ENCODE data around the gene NEU1.

NEU1 gene

GRCh38 chr6:31896493-31896855, 33.9 kb upstream of the NEU1 start:
- peak overlapping the region; percentile 51 to 52 for H3K9ac ChIP-seq (ENCODE audit: low read depth in 1 of 2, low read length in 2 of 2)
- H3K36me3 ChIP-seq (ENCODE audit: control insufficient read depth in 2 of 2, insufficient read depth in 2 of 2, low read length in 2 of 2), result peaks cover 9 to 22% of the 10 kb centered on the region in 2 donors
- peak overlapping the region in 1 of 2 donors; percentile 43 for H3K27ac ChIP-seq (ENCODE audit: low read depth in 2 of 2, low read length in 2 of 2)
- H3K9me3 ChIP-seq (ENCODE audit: control insufficient read depth in 2 of 2, low read length in 2 of 2), result no peaks in the 10 kb centered on the region
- H3K27me3 ChIP-seq (ENCODE audit: control insufficient read depth in 2 of 2, insufficient read depth in 2 of 2, low read length in 2 of 2), result no peaks in the 10 kb centered on the region
- peak overlapping the region; percentile 57 to 96 for H3K4me3 ChIP-seq (ENCODE audit: low read length in 2 of 2)
- H3K4me1 ChIP-seq (ENCODE audit: control insufficient read depth in 2 of 2, insufficient read depth in 2 of 2, low read length in 2 of 2), result peaks cover 12 to 14% of the 10 kb centered on the region in 2 donors

- Histone ChIP-seq H3K4me3 (ENCODE audit: low read length in 2 of 2) (no peak overlapping the region), H3K36me3 (ENCODE audit: control insufficient read depth in 2 of 2, insufficient read depth in 2 of 2, low read length in 2 of 2) (peaks cover 23 to 41% of the 10 kb centered on the region in 2 donors), H3K27me3 (ENCODE audit: control insufficient read depth in 2 of 2, insufficient read depth in 2 of 2, low read length in 2 of 2) (no peaks in the 10 kb centered on the region), H3K27ac (ENCODE audit: low read depth in 2 of 2, low read length in 2 of 2) (no peak overlapping the region), H3K9me3 (ENCODE audit: control insufficient read depth in 2 of 2, low read length in 2 of 2) (no peaks in the 10 kb centered on the region), H3K4me1 (ENCODE audit: control insufficient read depth in 2 of 2, insufficient read depth in 2 of 2, low read length in 2 of 2) (peaks cover 0 to 5% of the 10 kb centered on the region in 2 donors), H3K9ac (ENCODE audit: low read depth in 1 of 2, low read length in 2 of 2) (no peak overlapping the region)
Measured at GRCh38 chr6:31892821-31893220, 30.2 kb upstream of the NEU1 start.

DNA sequence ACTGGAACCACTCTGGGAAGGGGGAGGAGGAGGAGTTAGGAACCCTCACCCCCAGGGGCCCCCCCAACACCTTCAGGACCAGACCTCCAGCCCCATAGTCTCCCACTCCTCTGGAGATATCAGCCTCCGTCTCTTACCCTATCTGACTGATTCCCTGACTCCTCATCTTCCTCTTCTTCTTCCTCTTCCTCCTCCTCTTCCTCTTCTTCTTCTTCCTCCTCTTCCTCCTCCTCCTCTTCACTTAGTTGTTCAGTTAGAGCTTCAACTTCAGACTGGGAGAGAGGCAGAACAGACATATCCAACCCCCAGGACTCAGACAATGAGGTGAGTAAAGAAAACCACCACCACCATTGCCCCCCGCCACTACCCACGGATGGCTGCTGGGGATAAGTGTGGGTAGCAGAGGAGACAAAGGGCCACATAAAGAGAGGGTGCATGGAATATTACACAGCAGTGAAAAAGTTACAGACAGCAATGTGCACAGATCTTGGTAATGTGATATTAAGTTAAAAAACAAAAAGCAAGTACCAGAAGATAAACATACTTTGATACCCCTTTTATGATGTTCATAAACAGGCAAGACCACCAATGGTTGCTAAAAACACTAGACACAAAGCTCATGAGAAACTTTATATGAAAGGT, 26.8 kb upstream of the NEU1 start:
- no peak overlapping the region for H3K9ac ChIP-seq (ENCODE audit: low read depth in 1 of 2, low read length in 2 of 2)
- H3K36me3 ChIP-seq (ENCODE audit: control insufficient read depth in 2 of 2, insufficient read depth in 2 of 2, low read length in 2 of 2), result peaks cover 39 to 54% of the 10 kb centered on the region in 2 donors
- H3K9me3 ChIP-seq (ENCODE audit: control insufficient read depth in 2 of 2, low read length in 2 of 2), result no peaks in the 10 kb centered on the region
- no peak overlapping the region for H3K27ac ChIP-seq (ENCODE audit: low read depth in 2 of 2, low read length in 2 of 2)
- H3K4me1 ChIP-seq (ENCODE audit: control insufficient read depth in 2 of 2, insufficient read depth in 2 of 2, low read length in 2 of 2), result no peaks in the 10 kb centered on the region
- H3K4me3 ChIP-seq (ENCODE audit: low read length in 2 of 2), result no peak overlapping the region
- no peaks in the 10 kb centered on the region for H3K27me3 ChIP-seq (ENCODE audit: control insufficient read depth in 2 of 2, insufficient read depth in 2 of 2, low read length in 2 of 2)

DNA sequence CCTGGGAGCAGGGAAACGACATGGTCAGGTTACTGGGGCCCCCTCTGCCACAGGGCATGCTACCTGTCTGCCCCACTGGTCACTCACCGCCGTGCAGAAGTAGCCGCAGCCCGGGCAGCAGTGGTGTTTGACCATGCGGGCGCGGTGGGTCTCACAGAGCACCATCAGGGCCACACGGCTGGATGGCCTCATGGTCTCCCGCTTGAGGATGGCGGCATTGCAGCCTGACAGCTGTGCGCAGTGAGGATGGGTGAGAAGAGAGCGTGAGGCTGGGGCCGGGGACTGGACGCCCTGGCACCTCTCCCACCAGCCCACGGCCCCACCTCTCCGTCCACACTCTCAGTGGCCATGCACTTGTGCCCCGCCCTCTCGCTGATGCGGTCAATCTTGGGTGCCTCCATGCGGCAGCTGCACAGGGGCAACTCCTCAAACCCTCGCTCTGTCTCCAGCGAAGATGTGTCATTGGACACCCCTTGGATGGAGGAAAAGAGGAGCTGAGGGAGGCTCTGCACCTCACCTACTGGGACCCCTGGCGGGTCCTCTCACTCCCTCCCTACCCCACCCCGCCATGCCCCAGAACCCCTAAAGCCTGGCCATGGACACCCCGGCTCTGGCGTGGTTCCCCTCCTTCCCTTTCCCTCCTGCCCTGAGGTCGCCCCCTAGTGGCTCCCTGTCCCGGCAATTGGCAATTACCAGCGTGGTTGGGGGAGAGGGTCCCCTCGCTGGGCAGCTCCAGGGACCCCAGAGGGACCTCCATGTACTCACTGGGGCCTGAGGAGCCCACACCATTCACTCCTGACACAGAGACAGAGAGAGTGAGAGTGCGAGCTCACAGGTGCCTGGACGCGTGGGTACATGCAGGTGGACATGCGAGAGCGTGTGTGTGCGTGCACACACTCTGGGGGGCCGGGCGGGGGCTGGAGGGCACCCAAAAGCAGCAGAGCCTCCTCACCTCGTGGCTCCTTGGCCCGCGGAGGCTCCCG, 25.9 kb upstream of the NEU1 start:
- Histone ChIP-seq H3K36me3 (ENCODE audit: control insufficient read depth in 2 of 2, insufficient read depth in 2 of 2, low read length in 2 of 2) (peaks cover 42 to 59% of the 10 kb centered on the region in 2 donors), H3K27me3 (ENCODE audit: control insufficient read depth in 2 of 2, insufficient read depth in 2 of 2, low read length in 2 of 2) (no peaks in the 10 kb centered on the region), H3K4me1 (ENCODE audit: control insufficient read depth in 2 of 2, insufficient read depth in 2 of 2, low read length in 2 of 2) (no peaks in the 10 kb centered on the region), H3K4me3 (ENCODE audit: low read length in 2 of 2) (no peak overlapping the region), H3K9me3 (ENCODE audit: control insufficient read depth in 2 of 2, low read length in 2 of 2) (no peaks in the 10 kb centered on the region), H3K9ac (ENCODE audit: low read depth in 1 of 2, low read length in 2 of 2) (no peak overlapping the region), H3K27ac (ENCODE audit: low read depth in 2 of 2, low read length in 2 of 2) (no peak overlapping the region)

DNA sequence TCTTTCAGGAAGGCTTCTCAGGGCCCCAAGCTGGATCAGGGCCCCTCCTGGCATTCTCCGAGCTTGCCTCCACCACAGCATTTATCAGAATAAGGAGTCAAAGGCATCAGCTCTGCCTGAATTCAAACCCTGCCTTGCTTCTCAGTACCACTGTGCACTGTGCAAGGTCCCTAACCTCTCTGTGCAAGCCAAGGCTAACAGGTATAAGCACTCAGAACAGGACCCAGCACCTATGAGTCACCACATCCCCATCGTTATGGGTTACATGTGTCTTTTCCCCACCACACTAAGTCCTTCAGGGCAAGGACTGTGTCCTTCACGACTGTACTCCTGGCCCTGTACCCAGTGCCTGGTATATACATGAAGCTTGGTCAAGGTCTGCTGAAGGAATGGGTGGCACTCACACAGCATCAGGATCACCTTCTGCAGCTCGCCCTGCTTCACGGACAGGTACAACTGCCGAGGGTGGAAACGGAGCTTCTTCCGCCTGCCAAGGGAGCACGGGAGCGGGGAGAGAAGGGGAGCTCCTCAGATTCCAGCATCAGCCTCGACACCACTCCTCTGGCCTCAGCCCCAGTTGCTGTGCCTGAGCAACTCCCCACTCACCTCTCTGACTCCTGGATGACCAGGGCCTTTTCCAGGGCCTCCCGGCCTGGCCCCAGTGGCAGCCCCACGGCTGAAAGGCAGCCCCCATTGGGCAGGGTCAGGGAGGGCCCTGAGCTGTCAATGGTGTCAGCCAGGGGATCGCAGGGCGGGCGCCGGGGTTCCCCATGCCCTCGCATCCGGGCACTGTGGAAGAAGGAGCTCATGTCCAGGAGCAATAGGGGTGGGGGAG, 24.8 kb upstream of the NEU1 start:
- no peaks in the 10 kb centered on the region for H3K4me1 ChIP-seq (ENCODE audit: control insufficient read depth in 2 of 2, insufficient read depth in 2 of 2, low read length in 2 of 2)
- H3K27ac ChIP-seq (ENCODE audit: low read depth in 2 of 2, low read length in 2 of 2), result no peak overlapping the region
- no peaks in the 10 kb centered on the region for H3K9me3 ChIP-seq (ENCODE audit: control insufficient read depth in 2 of 2, low read length in 2 of 2)
- H3K9ac ChIP-seq (ENCODE audit: low read depth in 1 of 2, low read length in 2 of 2), result no peak overlapping the region
- peaks cover 50 to 61% of the 10 kb centered on the region in 2 donors for H3K36me3 ChIP-seq (ENCODE audit: control insufficient read depth in 2 of 2, insufficient read depth in 2 of 2, low read length in 2 of 2)
- H3K4me3 ChIP-seq (ENCODE audit: low read length in 2 of 2), result no peak overlapping the region
- no peaks in the 10 kb centered on the region for H3K27me3 ChIP-seq (ENCODE audit: control insufficient read depth in 2 of 2, insufficient read depth in 2 of 2, low read length in 2 of 2)

DNA sequence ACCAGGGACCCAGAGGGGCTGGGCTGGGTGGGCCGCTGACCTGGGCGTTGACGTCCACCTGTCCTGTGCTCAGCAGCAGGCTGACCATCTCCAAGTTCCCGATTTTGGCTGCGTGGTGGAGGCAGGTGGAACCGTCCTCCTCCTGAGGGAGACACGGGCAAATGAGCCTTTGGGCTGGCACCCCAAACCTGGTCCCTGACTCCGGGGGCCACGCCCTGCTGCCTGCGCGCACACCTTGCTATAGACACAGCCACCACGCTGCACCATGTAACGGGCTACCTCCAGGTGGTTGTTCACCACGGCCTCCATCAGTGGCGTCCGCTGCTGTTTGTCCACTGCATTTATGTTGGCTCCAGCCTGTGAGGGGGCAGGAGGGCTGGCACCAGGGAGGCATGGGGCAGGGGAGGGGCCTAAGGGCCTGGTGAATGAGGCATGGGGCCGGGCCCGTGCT, 23.9 kb upstream of the NEU1 start:
- H3K27ac ChIP-seq (ENCODE audit: low read depth in 2 of 2, low read length in 2 of 2), result no peak overlapping the region
- H3K36me3 ChIP-seq (ENCODE audit: control insufficient read depth in 2 of 2, insufficient read depth in 2 of 2, low read length in 2 of 2), result peaks cover 49 to 56% of the 10 kb centered on the region in 2 donors
- H3K4me1 ChIP-seq (ENCODE audit: control insufficient read depth in 2 of 2, insufficient read depth in 2 of 2, low read length in 2 of 2), result no peaks in the 10 kb centered on the region
- no peak overlapping the region for H3K9ac ChIP-seq (ENCODE audit: low read depth in 1 of 2, low read length in 2 of 2)
- H3K4me3 ChIP-seq (ENCODE audit: low read length in 2 of 2), result no peak overlapping the region
- no peaks in the 10 kb centered on the region for H3K27me3 ChIP-seq (ENCODE audit: control insufficient read depth in 2 of 2, insufficient read depth in 2 of 2, low read length in 2 of 2)
- H3K9me3 ChIP-seq (ENCODE audit: control insufficient read depth in 2 of 2, low read length in 2 of 2), result no peaks in the 10 kb centered on the region

GRCh38 chr6:31884528-31885035, 22.0 kb upstream of the NEU1 start:
- H3K27ac ChIP-seq (ENCODE audit: low read depth in 2 of 2, low read length in 2 of 2), result no peak overlapping the region
- H3K4me3 ChIP-seq (ENCODE audit: low read length in 2 of 2), result no peak overlapping the region
- no peaks in the 10 kb centered on the region for H3K27me3 ChIP-seq (ENCODE audit: control insufficient read depth in 2 of 2, insufficient read depth in 2 of 2, low read length in 2 of 2)
- no peak overlapping the region for H3K9ac ChIP-seq (ENCODE audit: low read depth in 1 of 2, low read length in 2 of 2)
- H3K4me1 ChIP-seq (ENCODE audit: control insufficient read depth in 2 of 2, insufficient read depth in 2 of 2, low read length in 2 of 2), result peaks cover 2 to 10% of the 10 kb centered on the region in 2 donors
- H3K9me3 ChIP-seq (ENCODE audit: control insufficient read depth in 2 of 2, low read length in 2 of 2), result no peaks in the 10 kb centered on the region
- H3K36me3 ChIP-seq (ENCODE audit: control insufficient read depth in 2 of 2, insufficient read depth in 2 of 2, low read length in 2 of 2), result peaks cover 59 to 69% of the 10 kb centered on the region in 2 donors

DNA sequence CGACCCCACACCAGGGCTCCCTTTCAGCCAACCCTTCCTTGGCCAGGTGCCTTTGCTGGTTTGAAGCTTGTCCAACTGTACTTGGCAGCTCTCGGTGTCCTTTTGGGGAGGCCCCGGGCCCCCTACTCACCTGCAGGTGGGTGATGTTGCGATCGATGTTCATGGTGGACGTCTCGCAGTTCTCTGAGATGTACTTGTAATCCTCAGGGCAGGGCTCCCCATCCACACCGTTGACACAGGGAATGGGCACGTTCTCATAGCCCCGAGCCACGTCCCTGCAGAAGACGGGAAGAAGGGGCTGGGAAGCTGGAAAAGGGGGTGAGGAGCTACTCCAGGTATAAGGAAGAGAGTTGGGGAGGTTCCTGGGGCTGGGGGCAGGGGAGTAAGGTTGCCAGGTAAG, 21.1 kb upstream of the NEU1 start:
- Histone ChIP-seq H3K4me3 (ENCODE audit: low read length in 2 of 2) (no peak overlapping the region), H3K27me3 (ENCODE audit: control insufficient read depth in 2 of 2, insufficient read depth in 2 of 2, low read length in 2 of 2) (no peaks in the 10 kb centered on the region), H3K4me1 (ENCODE audit: control insufficient read depth in 2 of 2, insufficient read depth in 2 of 2, low read length in 2 of 2) (peaks cover 8 to 15% of the 10 kb centered on the region in 2 donors), H3K36me3 (ENCODE audit: control insufficient read depth in 2 of 2, insufficient read depth in 2 of 2, low read length in 2 of 2) (peaks cover 54 to 63% of the 10 kb centered on the region in 2 donors), H3K9me3 (ENCODE audit: control insufficient read depth in 2 of 2, low read length in 2 of 2) (no peaks in the 10 kb centered on the region), H3K27ac (ENCODE audit: low read depth in 2 of 2, low read length in 2 of 2) (no peak overlapping the region), H3K9ac (ENCODE audit: low read depth in 1 of 2, low read length in 2 of 2) (no peak overlapping the region)

DNA sequence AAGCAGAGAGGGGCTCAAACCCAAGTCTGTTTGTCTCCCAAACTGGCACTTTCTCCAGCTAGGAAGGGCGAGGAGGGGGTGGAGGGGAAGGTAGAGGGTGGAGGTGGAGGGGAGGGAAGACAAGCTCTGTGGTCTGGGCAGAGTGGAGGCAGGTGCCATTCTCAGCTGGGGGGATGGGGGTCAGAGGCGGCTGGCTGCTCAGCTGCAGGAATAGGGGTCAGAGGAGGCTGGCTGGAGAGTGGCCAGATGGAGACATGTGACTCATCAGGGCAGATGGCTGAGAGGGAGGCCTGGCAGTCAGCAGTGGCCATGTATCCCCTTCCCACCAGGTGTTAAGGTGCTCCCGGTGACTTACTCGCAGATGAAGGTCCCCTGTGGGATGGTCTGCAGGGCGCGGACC, 19.7 kb upstream of the NEU1 start:
- Histone ChIP-seq H3K4me1 (ENCODE audit: control insufficient read depth in 2 of 2, insufficient read depth in 2 of 2, low read length in 2 of 2) (peaks cover 9 to 15% of the 10 kb centered on the region in 2 donors), H3K4me3 (ENCODE audit: low read length in 2 of 2) (no peak overlapping the region), H3K27ac (ENCODE audit: low read depth in 2 of 2, low read length in 2 of 2) (no peak overlapping the region), H3K27me3 (ENCODE audit: control insufficient read depth in 2 of 2, insufficient read depth in 2 of 2, low read length in 2 of 2) (no peaks in the 10 kb centered on the region), H3K9ac (ENCODE audit: low read depth in 1 of 2, low read length in 2 of 2) (no peak overlapping the region), H3K36me3 (ENCODE audit: control insufficient read depth in 2 of 2, insufficient read depth in 2 of 2, low read length in 2 of 2) (peaks cover 44 to 52% of the 10 kb centered on the region in 2 donors), H3K9me3 (ENCODE audit: control insufficient read depth in 2 of 2, low read length in 2 of 2) (no peaks in the 10 kb centered on the region)

Data from mucosa of rectum (tissue), 2 donors.